Neural progenitor cell (in vitro differentiated cells): Measurements from ENCODE around the gene DISP2. TPM values are rescaled to one million over a fixed set of nuclear protein-coding genes. Genes with fewer than 3 reads are reported as not detected.

ENCODE experiments used
- DNase-seq: peaks from one replicate; pipeline ENCODE4 v3.0.0-alpha.2; 2016; ENCODE audit warnings: low spot score
- H2AFZ ChIP-seq: fragments of 200-600 bp; sonication (generic); replicated peaks from 2 replicates; pipeline ENCODE4 v1.6.1; 2016; ENCODE audit warnings: antibody characterized with exemption
- H3F3A ChIP-seq: fragments of 200-600 bp; sonication (generic); 2 replicates; pipeline ENCODE4 v1.6.1; 2016; ENCODE audit warnings: antibody characterized with exemption, low read depth
- H3K27ac ChIP-seq: fragments of 200-600 bp; sonication (generic); 2 replicates; pipeline ENCODE4 v1.5.1; 2016; ENCODE audit warnings: mild to moderate bottlenecking
- H3K27me3 ChIP-seq: fragments of 200-600 bp; sonication (generic); 2 replicates; pipeline ENCODE4 v1.6.1; 2016; ENCODE audit warnings: mild to moderate bottlenecking, moderate library complexity
- H3K36me3 ChIP-seq: fragments of 200-600 bp; sonication (generic); 2 replicates; pipeline ENCODE4 v1.5.1; 2016
- H3K4me1 ChIP-seq: fragments of 200-600 bp; sonication (generic); 2 replicates; pipeline ENCODE4 v1.6.1; 2016; ENCODE audit warnings: mixed run types
- H3K4me2 ChIP-seq: fragments of 200-600 bp; sonication (generic); 2 replicates; pipeline ENCODE4 v1.6.1; 2016
- H3K4me3 ChIP-seq: fragments of 200-600 bp; sonication (generic); 2 replicates; pipeline ENCODE4 v1.5.1; 2016
- H3K79me2 ChIP-seq: fragments of 200-600 bp; sonication (generic); 2 replicates; pipeline ENCODE4 v1.6.1; 2016; ENCODE audit warnings: low read depth
- H3K9ac ChIP-seq: fragments of 200-600 bp; sonication (generic); 2 replicates; pipeline ENCODE4 v1.6.1; 2016
- H3K9me3 ChIP-seq: fragments of 200-600 bp; sonication (generic); 2 replicates; pipeline ENCODE4 v1.5.1; 2016; ENCODE audit warnings: low read depth
- H4K20me1 ChIP-seq: fragments of 200-600 bp; sonication (generic); 2 replicates; pipeline ENCODE4 v1.6.1; 2016; ENCODE audit warnings: low read depth
- H3K27ac Mint-ChIP-seq: 3 replicates; pipeline ENCODE4 v1.8.0; 2021; ENCODE audit warnings: mixed read lengths
- H3K27me3 Mint-ChIP-seq: 2 replicates; pipeline ENCODE4 v1.8.0; 2022; ENCODE audit warnings: low read depth, mild to moderate bottlenecking, inconsistent platforms, moderate library complexity, mixed read lengths; ENCODE audit not compliant: insufficient read depth
- H3K36me3 Mint-ChIP-seq: 3 replicates; pipeline ENCODE4 v1.8.0; 2021; ENCODE audit warnings: mixed read lengths
- H3K4me1 Mint-ChIP-seq: 3 replicates; pipeline ENCODE4 v1.8.0; 2021; ENCODE audit warnings: mixed read lengths
- H3K4me3 Mint-ChIP-seq: 3 replicates; pipeline ENCODE4 v1.8.0; 2021; ENCODE audit warnings: mild to moderate bottlenecking, moderate library complexity, mixed read lengths
- H3K9me3 Mint-ChIP-seq: 3 replicates; pipeline ENCODE4 v1.8.0; 2020; ENCODE audit warnings: mixed read lengths
- CTCF ChIP-seq: fragments of 200-600 bp; sonication (generic); IDR thresholded peaks from 2 replicates; pipeline ENCODE4 v1.5.1; 2017; ENCODE audit warnings: antibody characterized with exemption, mild to moderate bottlenecking
- EZH2 ChIP-seq: fragments of 200-600 bp; sonication (generic); IDR thresholded peaks from 2 replicates; pipeline ENCODE4 v1.6.1; 2017; ENCODE audit warnings: antibody characterized with exemption, mild to moderate bottlenecking, moderate library complexity
- EZH2phosphoT487 ChIP-seq: fragments of 200-600 bp; sonication (generic); IDR thresholded peaks from 2 replicates; pipeline ENCODE4 v1.6.1; 2017; ENCODE audit warnings: antibody characterized with exemption
- total RNA-seq: library from RNA; depleted of rRNA; stranded (reverse); fragments of >200 nt; gene quantifications from 2 replicates; pipeline ENCODE4 v1.2.3, GENCODE V29; 2015; ENCODE audit warnings: low replicate concordance

The DISP2 gene
- total RNA-seq, 1 donor from 2014 or later, result not detected

DNA sequence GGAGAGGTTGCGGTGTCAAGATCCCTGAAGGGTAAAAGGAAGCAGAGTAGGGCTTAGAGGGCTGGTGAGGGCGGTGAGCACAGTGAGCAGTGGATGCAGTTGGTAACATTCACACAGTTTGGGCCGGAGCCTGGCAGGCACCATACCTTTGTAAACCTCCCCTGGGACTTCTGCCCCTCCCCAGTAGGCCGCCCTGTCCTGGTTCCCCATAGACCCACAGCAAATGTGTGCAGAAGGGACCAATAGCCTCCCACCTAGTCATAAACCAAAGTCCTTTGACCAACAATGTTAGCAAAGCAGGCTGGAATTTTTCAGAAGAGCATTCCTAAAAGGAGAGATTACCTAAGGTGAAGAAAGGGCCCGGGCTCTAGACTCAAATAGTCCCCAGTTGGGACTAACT is 8.9 kb upstream of the DISP2 start:
- H3K27me3 ChIP-seq, result no peaks in the 10 kb centered on the region
- no peaks in the 10 kb centered on the region for H4K20me1 ChIP-seq
- no peaks in the 10 kb centered on the region for H3K36me3 Mint-ChIP-seq
- DNase-seq, result no peak
- H3K79me2 ChIP-seq, result no peaks in the 10 kb centered on the region
- no peak overlapping the region for H3K4me3 Mint-ChIP-seq
- H3K4me2 ChIP-seq, result no peak overlapping the region
- no peaks in the 10 kb centered on the region for H3F3A ChIP-seq
- no peak overlapping the region for H3K4me3 ChIP-seq
- peaks cover 26% of the 10 kb centered on the region for H3K27me3 Mint-ChIP-seq
- no peak overlapping the region for H3K27ac Mint-ChIP-seq
- no peak overlapping the region for H3K27ac ChIP-seq
- H3K36me3 ChIP-seq, result no peaks in the 10 kb centered on the region
- H3K4me1 Mint-ChIP-seq, result peaks cover 15% of the 10 kb centered on the region
- no peak overlapping the region for H3K9ac ChIP-seq
- no peaks in the 10 kb centered on the region for H3K9me3 ChIP-seq
- no peak for TF ChIP-seq EZH2
- TF ChIP-seq EZH2phosphoT487, result no peak
- peaks cover 2% of the 10 kb centered on the region for H3K4me1 ChIP-seq
- no peak overlapping the region for H2AFZ ChIP-seq
- no peaks in the 10 kb centered on the region for H3K9me3 Mint-ChIP-seq

GRCh38 chr15:40352281-40352901 is 5.6 kb upstream of the DISP2 start:
- no peak overlapping the region for H3K27ac ChIP-seq
- no peaks in the 10 kb centered on the region for H3K36me3 ChIP-seq
- H3K27me3 ChIP-seq, result peaks cover 14% of the 10 kb centered on the region
- Mint-ChIP-seq H3K4me3 (no peak overlapping the region), H3K4me1 (peaks cover 21% of the 10 kb centered on the region), H3K27me3 (peaks cover 20% of the 10 kb centered on the region), H3K36me3 (no peaks in the 10 kb centered on the region), H3K9me3 (no peaks in the 10 kb centered on the region), H3K27ac (no peak overlapping the region)
- no peaks in the 10 kb centered on the region for H4K20me1 ChIP-seq
- TF ChIP-seq CTCF (no peak), EZH2phosphoT487 (no peak), EZH2 (no peak)
- no peak overlapping the region for H3K4me2 ChIP-seq
- peaks cover 10% of the 10 kb centered on the region for H3K4me1 ChIP-seq
- H3F3A ChIP-seq, result peaks cover 11% of the 10 kb centered on the region
- no peaks in the 10 kb centered on the region for H3K9me3 ChIP-seq
- no peak overlapping the region for H2AFZ ChIP-seq
- H3K9ac ChIP-seq, result no peak overlapping the region
- no peak overlapping the region for H3K4me3 ChIP-seq
- DNase-seq, result no peak
- H3K79me2 ChIP-seq, result no peaks in the 10 kb centered on the region

- Histone ChIP-seq H3K27ac (no peak overlapping the region), H3K4me2 (no peak overlapping the region), H3F3A (peaks cover 21% of the 10 kb centered on the region), H3K9ac (no peak overlapping the region), H3K4me1 (peaks cover 14% of the 10 kb centered on the region), H3K4me3 (no peak overlapping the region), H3K27me3 (peaks cover 22% of the 10 kb centered on the region), H2AFZ (no peak overlapping the region), H3K36me3 (no peaks in the 10 kb centered on the region), H4K20me1 (peaks cover 4% of the 10 kb centered on the region), H3K79me2 (no peaks in the 10 kb centered on the region), H3K9me3 (no peaks in the 10 kb centered on the region)
- H3K9me3 Mint-ChIP-seq, result no peaks in the 10 kb centered on the region
- DNase-seq, result no peak
- peaks cover 18% of the 10 kb centered on the region for H3K27me3 Mint-ChIP-seq
- TF ChIP-seq EZH2 (no peak), EZH2phosphoT487 (no peak), CTCF (no peak)
- no peak overlapping the region for H3K27ac Mint-ChIP-seq
- peaks cover 21% of the 10 kb centered on the region for H3K4me1 Mint-ChIP-seq
- H3K4me3 Mint-ChIP-seq, result peak overlapping the region; percentile 43
- H3K36me3 Mint-ChIP-seq, result no peaks in the 10 kb centered on the region
These were observed 4.3 kb upstream of the DISP2 start for GRCh38 chr15:40353697-40354096.

- Histone ChIP-seq H3K27me3 (peaks cover 31% of the 10 kb centered on the region), H3K4me3 (no peak overlapping the region), H2AFZ (peak overlapping the region; percentile 19), H3K9me3 (no peaks in the 10 kb centered on the region), H3K4me1 (peaks cover 18% of the 10 kb centered on the region), H3K27ac (no peak overlapping the region), H3K4me2 (peak overlapping the region; percentile 27), H3K36me3 (no peaks in the 10 kb centered on the region), H3F3A (peaks cover 28% of the 10 kb centered on the region), H3K9ac (no peak overlapping the region), H3K79me2 (no peaks in the 10 kb centered on the region), H4K20me1 (peaks cover 8% of the 10 kb centered on the region)
- Mint-ChIP-seq H3K4me3 (no peak overlapping the region), H3K27ac (no peak overlapping the region), H3K27me3 (peaks cover 22% of the 10 kb centered on the region), H3K4me1 (peaks cover 25% of the 10 kb centered on the region), H3K36me3 (no peaks in the 10 kb centered on the region), H3K9me3 (no peaks in the 10 kb centered on the region)
- TF ChIP-seq EZH2 (no peak), CTCF (peak; percentile 21), EZH2phosphoT487 (no peak)
- peak; percentile 65 for DNase-seq
These were observed 3.4 kb upstream of the DISP2 start for GRCh38 chr15:40354408-40355171.
